ENCODE results near the gene FER1L5.

Gene FER1L5

GRCh38 chr2:96683972-96684820, 41.6 kb downstream of the FER1L5 start:
- DNase-seq = no peak

DNA sequence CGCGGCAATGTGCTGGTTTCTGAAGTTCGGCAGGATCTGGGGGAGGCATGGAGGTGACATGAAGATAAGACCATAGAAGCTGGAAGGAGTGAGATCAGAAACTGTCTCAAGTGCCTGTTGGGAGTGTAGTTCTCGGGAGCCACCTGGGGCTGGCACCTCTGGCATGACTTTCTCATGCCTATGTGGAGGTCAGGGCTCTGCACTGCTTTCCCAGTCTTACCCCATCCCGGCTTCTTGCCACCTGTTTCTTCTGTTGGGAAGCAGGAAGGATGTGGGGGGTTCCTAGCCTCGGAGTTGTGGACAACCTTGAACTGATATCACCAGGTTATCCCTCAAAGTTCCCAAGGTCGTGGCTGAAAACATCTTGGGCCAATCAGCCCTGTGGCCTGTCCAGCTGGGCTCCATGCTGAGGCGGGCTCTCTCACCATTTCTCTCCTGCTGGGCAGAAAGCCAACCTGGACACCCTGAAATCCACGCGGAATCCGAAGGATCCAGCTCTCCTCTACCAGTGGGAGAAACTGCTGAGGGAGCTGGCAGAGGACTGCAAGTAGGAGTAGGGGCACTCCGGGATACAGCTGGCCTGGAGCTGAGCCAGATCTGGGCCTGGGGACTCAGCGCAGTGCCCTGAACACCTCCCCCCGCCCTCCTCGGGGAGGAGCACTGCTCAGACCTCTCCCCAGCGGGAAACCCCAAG, 42.5 kb downstream of the FER1L5 start:
- no peak for DNase-seq

GRCh38 chr2:96685577-96686459, 43.3 kb downstream of the FER1L5 start:
- no peak for DNase-seq

DNA sequence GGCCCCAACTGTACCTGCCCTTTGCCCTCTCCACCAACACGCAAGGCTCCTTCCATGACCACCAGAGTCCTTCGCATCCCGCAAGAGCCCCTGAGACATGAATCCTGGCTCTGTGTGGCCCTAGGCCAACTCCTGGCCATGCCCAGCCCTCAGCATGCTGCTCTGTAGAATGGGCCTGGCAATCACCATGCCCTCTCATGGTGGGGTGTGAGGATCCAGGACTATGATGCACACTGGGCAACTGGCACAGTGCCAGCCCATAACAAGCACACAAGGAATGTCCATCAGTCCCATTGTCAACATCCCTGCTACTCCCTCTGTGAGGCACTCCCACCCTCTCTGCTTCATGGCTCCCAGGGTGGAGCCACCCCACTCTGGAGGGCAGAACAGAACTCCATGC, 44.7 kb downstream of the FER1L5 start:
- DNase-seq = no peak

DNA sequence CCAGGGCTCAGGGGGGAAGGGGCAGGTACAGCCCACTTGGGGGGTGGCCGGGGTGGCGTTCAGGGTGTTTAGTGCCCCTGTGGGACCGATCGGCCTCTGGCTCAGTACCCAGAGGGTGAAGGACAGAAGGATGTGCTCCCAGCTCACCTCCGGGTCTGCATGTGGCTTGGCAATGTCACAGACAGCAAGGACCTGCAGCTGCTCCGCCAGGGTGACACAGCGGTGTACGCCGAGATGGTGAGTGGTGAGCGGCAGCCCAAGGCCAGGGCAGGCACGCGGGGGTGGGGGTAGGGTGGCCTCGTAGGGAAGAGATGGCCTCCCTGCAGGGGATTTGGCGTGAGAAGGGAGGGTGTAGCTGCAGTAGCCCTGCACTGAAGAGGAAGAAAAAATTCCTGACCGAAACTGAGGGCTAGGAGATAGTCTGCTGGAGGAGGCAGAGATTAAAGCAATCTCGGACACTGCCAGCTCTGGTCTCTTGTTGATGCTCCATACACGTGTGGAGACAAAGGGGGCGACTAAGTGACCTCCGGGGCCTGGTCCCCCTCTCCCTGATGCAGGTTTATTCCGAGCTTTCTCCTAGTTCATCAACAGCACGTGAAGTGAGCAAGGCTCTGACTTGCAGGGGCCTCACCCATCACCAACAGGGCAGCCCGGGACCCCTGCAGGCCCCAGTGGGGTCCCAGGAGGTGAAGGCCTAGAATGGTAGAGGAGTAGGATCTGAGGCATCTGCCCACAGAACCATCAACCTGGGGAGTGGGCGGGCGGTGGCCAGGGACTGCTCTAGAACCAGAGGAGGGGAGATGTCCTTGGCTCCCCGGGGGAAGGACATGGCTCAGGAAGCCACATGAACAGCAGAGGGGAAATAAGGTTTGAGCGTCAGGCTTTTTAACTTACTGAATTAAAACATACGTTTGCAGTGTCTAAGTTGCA, 45.4 kb downstream of the FER1L5 start:
- no peak for DNase-seq

- DNase-seq = no peak
These were observed 46.3 kb downstream of the FER1L5 start for GRCh38 chr2:96688649-96689430.

DNA sequence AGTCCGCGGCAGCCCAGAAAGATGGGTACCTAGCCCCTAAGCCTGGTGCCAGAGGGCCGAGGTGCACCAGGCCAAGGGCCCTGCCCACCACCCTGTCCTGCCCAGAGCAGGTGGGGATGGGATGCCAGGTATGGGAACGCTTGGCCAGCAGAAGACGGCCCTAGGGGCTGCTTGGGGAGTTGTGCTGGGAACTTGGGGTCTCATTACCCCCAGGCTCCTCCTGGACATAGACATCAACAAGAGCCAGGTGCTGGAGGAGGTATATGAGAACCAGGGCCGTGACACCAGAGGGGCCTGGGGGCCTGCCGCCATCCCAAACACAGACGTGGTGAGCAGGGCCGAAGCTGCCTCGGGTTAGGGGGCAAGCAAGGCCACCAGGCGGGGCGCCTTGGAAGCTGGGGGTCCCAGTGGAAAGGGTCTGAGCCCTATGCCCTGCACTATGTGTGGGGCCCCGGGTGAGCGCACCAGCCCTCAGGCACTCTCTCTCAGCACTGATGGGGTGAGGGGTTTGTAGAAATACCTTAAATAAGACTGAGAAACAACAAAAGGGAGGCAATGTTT, 46.9 kb downstream of the FER1L5 start:
- DNase-seq = no peak

GRCh38 chr2:96690306-96691021, 47.9 kb downstream of the FER1L5 start:
- no peak for DNase-seq

- DNase-seq = no peak
These were observed 48.6 kb downstream of the FER1L5 start for GRCh38 chr2:96691022-96691612.

GRCh38 chr2:96692094-96692971, 49.8 kb downstream of the FER1L5 start:
- DNase-seq = no peak

DNA sequence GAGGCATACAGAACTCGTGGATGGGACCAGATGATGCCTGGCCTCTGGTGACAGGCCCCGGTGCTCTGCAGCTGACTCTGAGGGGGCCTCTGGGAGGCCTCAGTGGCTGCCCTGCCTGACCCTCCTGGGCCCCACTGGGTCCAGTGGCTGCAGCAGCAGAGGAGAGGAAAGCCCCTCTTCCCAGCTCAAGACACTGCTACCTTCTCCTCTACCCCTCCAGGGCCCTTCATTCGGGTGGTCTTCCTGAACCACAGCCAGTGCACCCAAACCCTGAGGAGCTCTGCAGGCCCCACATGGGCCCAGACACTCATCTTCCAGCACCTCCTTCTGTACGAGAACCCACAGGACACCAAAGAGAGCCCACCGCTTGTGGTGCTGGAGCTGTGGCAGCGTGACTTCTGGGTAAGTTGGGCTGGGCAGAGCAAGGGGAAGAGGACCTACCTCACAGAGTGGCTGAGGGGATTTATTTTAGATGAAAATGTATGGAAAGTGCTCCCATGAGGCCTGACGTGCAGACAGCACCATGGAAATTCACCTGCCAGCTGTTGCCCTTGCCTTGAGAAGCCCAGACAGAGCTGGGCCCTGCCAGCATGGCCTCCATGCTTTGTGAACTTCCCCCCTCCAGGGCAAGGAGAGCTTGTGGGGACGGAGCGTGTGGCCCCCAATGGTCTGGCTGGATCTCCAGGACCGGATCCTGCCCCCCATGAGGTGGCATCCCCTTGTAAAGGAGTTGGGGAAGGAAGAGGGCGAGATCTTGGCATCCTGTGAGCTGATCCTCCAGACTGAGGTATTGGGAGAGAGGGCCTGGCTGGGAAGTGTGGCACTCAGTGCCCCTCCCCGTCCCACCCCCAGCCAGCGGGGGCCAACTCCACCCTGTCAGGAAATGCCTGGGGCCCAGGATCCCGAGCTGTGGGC, 51.0 kb downstream of the FER1L5 start:
- no peak for DNase-seq

GRCh38 chr2:96694279-96694678, 51.7 kb downstream of the FER1L5 start:
- DNase-seq = no peak

GRCh38 chr2:96694816-96695455, 52.4 kb downstream of the FER1L5 start:
- DNase-seq = no peak

GRCh38 chr2:96695602-96696001, 53.0 kb downstream of the FER1L5 start:
- DNase-seq = no peak

- no peak for DNase-seq
These were observed 54.9 kb downstream of the FER1L5 start for GRCh38 chr2:96697476-96697875.

GRCh38 chr2:96698221-96698861, 55.8 kb downstream of the FER1L5 start:
- DNase-seq = no peak

GRCh38 chr2:96699021-96699420, 56.5 kb downstream of the FER1L5 start:
- DNase-seq = no peak

All from GOT3 (cell line).